ENCODE results near the gene LPP.

Gene LPP

DNA sequence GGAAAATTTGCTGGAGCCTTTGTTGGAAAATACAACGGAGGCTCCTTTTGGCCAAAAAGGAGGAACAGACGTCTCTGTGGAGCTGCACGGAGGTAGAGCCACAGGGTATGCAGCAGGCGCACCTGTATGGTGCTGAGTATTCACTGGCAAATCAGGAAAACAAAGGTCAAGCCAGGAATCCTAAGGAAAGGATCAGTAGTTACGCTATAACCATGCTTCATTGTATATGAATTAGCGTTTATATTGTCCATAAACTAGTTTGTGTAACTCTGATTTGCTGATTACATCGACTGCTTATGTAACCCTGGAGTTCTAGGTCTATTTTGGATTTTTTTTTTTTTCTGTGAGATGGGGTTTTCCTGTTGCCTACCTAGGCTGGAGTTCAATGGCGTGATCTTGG is 45.4 kb downstream of the LPP start:
- no peak for DNase-seq

- no peak for DNase-seq
Measured at GRCh38 chr3:188200481-188200880, 46.5 kb downstream of the LPP start.

DNA sequence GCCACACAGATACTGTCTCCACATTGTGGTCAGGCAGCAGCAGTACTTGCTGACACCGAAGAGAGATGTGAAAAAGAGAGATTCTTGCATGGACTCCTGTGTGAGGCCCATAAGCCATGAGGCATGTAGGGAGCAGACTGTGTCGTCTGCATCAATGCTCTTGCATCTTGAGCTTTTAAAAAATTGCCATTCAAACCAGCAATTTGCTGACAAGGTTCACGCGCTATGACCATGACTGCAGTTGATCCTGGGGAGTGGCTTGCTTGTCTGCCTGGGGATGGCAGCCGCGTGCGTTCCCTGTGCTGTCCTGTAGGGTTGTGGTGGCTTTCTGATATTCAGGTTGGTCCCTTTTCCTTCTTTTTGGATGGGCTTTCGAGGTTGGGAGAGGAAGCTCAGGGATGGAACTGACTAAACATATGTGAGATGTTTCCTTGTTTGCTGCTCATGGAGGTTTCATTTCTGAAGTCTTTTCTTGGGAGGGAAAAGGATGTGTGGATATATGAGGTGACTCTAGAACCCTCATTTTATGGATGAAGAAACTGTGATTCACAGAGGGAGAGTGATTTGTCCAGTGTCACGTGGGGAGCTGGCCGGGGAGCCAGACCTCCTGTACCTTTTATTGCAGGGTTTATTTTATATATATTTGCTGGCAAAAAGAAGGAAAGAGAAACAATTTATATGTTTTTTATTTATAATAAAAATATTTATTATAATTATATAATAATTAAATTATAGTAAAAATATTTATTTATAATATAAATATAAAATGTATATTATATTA is 48.6 kb downstream of the LPP start:
- no peak for DNase-seq

DNA sequence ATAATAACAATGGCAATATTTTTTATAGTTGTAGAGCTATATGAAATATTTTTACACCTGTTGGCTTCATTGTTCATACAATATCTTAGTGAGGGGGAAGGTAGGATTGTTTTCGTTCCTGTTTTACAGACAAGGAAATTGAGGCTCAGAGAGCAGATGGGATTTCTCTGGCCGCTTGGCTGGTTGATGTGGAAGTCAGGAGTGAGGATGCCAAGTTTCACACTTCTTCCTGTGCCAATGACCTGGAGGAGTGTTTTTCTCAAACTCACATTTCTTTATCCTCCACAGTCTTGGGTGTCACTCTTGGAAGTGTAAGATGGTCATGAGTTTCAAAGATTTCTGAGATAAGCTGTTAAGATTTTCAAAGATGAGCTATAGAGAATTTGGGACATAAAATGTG is 50.6 kb downstream of the LPP start:
- DNase-seq: no peak

DNA sequence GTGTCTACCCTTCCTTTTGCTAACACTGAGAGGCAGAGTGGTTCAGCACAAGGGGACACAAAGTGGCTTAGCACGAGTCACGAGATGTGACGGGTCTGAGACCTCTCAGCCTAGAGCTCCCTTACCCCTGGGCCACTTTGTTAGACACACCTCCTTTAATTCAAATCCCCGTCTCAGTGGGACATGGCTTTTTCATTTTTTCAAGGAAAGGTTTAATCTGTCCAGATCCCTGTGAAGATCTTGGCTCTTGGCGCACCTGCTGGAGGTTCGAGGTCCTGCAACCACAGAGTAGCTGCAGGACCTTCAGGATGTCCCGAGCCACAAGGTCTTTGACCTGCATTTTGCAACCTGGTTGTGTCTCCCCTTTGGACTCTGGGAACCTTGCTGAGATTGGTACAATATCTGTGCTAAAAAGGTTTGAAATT is 52.0 kb downstream of the LPP start:
- DNase-seq: no peak

DNA sequence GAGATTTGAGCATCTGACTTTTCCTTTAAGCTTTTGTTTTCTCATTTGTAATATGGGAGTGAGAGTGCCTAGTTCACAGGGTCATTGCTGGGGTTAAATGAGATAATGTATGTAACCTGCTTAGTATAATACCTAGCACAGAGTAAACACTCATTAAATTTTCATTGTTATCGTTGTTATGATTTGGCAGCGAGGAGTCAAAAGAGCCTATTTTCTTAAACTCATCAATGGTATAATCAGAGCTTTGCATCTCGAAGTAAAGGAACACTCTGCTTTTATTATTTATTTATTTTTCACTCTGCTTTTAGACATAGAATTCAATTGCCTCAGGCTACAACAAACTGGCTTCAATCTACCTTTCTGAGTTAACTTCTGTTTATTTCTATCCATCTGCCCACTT is 52.8 kb downstream of the LPP start:
- DNase-seq: no peak

DNA sequence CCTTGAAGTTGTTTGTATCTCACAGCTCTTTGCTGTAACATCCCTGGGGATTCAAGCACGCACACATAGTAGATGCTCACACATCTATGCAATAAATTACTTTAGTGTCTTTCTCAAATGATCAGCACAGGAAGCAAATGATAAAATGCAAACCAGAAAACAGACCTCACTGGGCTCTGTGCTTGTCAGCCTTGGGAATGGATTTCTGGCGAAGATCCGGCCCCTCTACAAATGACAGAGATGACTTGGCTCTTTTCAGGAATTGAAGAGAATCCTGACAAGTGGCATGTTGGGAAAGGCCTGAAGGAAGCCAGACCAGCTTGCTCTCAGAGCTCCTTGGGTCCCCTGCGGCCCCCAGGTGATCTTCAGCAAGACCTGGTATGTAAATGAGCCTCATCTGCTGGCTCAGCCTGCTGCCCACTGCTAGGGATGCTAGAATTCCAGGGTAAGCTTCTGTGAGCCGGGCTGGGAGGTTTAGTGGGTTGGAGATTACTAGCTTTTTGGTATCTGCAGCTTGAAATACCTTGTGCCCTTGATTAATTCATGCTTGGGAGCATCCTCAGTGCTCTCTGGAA is 54.1 kb downstream of the LPP start:
- DNase-seq: no peak

GRCh38 chr3:188208516-188208981 is 54.6 kb downstream of the LPP start:
- DNase-seq: no peak

GRCh38 chr3:188209034-188209433 is 55.1 kb downstream of the LPP start:
- no peak for DNase-seq

GRCh38 chr3:188209740-188210139 is 55.8 kb downstream of the LPP start:
- DNase-seq: no peak

- no peak for DNase-seq
Measured at GRCh38 chr3:188211476-188211875, 57.5 kb downstream of the LPP start.

GRCh38 chr3:188212308-188212969 is 58.5 kb downstream of the LPP start:
- no peak for DNase-seq

- no peak for DNase-seq
Measured at GRCh38 chr3:188214442-188214841, 60.5 kb downstream of the LPP start.

DNA sequence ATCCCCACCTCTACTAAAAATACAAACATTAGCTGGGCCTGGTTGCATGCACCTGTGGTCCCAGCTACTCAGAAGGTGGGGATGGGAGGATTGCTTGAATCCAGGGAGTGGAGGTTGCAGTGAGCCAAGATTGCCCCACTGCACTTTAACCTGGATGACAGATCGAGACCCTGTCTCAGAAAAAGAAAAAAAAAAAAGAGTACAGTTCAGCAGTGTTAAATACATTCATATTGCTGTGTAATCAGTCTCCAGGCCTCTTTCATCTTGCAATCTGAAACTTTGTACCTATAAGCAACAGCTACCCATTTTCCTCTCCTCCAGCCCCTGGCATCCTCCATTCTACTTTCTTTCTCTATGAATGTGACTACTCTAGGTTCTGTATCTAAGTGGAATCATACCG is 61.2 kb downstream of the LPP start:
- no peak for DNase-seq

DNA sequence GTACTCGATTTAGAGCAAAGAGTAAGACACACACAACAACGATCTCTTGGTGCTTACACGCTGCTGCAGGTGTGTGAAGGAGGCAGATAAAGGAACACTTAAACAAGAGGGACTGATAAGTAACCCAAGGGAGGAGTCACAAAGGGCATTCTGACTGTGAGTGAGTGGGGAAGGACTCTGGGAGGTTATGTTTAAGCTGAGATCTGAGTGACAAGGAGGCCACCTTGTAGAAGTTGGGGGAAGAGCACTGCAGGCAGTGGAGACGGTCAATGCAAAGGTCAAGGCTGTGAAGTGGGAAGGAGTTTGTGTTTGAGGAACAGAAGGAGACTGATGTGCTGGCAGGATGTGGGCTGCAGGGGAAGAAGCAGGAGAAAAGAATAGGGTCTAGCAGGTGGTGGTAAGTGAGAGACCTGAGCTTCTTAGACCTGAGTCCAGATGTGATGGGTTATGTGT is 63.1 kb downstream of the LPP start:
- no peak for DNase-seq

GRCh38 chr3:188217726-188218125 is 63.8 kb downstream of the LPP start:
- no peak for DNase-seq

- no peak for DNase-seq
Measured at GRCh38 chr3:188218603-188219002, 64.6 kb downstream of the LPP start.

- no peak for DNase-seq
Measured at GRCh38 chr3:188219147-188219546, 65.2 kb downstream of the LPP start.

- DNase-seq: no peak
Measured at GRCh38 chr3:188220097-188220788, 66.3 kb downstream of the LPP start.

GRCh38 chr3:188220988-188221818 is 67.2 kb downstream of the LPP start:
- no peak for DNase-seq

DNA sequence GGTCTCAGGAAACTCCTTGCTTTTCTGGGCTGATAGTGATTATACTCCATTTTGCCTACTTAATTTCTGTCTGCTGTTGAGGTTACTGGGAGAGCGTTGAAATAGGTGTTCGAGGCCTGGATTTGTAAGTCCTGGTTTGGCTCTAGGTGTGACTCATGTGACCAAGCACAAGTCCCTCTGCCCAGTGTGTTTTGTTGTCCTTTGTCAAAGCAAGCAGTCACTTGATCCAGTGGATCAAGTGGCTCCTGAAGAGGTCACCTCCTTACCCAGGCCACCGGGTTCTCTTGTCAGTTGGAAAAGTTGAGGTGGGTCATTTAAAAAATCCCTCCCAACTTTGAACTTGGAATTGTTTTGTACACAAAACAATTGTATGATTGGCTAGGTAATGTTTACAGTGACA is 70.0 kb downstream of the LPP start:
- DNase-seq: no peak

DNA sequence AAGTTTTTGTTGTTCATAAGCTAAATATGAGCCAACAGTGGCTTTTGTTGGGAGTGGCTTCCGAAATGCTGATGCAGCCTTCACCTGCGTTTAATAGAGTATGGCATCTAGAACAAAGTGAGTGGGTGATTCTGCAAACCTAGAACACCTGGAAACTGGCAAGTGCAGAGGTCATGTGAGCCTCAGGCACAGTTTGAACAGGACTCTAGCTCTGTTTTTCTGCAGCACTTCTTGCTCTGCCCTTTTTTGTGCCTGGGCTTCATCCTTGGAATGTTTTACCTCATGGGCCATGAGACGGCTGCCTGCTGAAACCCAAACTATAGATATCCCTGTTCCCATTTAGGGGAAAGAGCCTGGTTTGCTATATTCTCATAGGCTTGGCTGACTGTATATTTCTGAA is 73.5 kb downstream of the LPP start:
- DNase-seq: no peak

GRCh38 chr3:188229177-188229576 is 75.2 kb downstream of the LPP start:
- DNase-seq: no peak
